H9 (cell line): ENCODE data around the gene ENDOV. TPM values are rescaled to one million over a fixed set of nuclear protein-coding genes. Genes with fewer than 3 reads are reported as not detected.
A peak's percentile ranks its signal among the peaks of the same experiment; 100 is the strongest.

Experiments used
- DNase-seq: peaks from one replicate; pipeline ENCODE4 v3.0.0-alpha.2; 2017
- H2AFZ ChIP-seq: one replicate; pipeline ENCODE4 v1.6.1; 2013; ENCODE audit warnings: mild to moderate bottlenecking, low read length, control low read depth, moderate library complexity
- H2AK5ac ChIP-seq: 2 replicates; pipeline ENCODE4 v1.6.1; 2013; ENCODE audit warnings: low read length, control low read depth, mixed read lengths; ENCODE audit not compliant: insufficient read length
- H2BK120ac ChIP-seq: one replicate; pipeline ENCODE4 v1.6.1; 2013; ENCODE audit warnings: low read depth, mild to moderate bottlenecking, low read length, control low read depth, inconsistent platforms; ENCODE audit not compliant: poor library complexity, severe bottlenecking
- H2BK12ac ChIP-seq: 2 replicates; pipeline ENCODE4 v1.6.1; 2013; ENCODE audit warnings: low read length, control low read depth, mixed read lengths, low read depth; ENCODE audit not compliant: insufficient read length
- H2BK15ac ChIP-seq: 2 replicates; pipeline ENCODE4 v1.6.1; 2013; ENCODE audit warnings: low read depth, low read length, control low read depth
- H2BK20ac ChIP-seq: one replicate; pipeline ENCODE4 v1.6.1; 2013; ENCODE audit warnings: low read depth, mild to moderate bottlenecking, low read length, control low read depth, inconsistent platforms; ENCODE audit not compliant: poor library complexity, severe bottlenecking
- H2BK5ac ChIP-seq: 2 replicates; pipeline ENCODE4 v1.6.1; 2013; ENCODE audit warnings: low read length, control low read depth, mixed read lengths; ENCODE audit not compliant: insufficient read length
- H3K14ac ChIP-seq: 2 replicates; pipeline ENCODE4 v1.6.1; 2013; ENCODE audit warnings: low read length, control low read depth; ENCODE audit not compliant: insufficient read depth
- H3K18ac ChIP-seq: 2 replicates; pipeline ENCODE4 v1.6.1; 2013; ENCODE audit warnings: low read depth, mild to moderate bottlenecking, mixed read lengths, low read length, control low read depth; ENCODE audit not compliant: insufficient read length
- H3K23ac ChIP-seq: 2 replicates; pipeline ENCODE4 v1.6.1; 2013; ENCODE audit warnings: low read length, control low read depth, mixed read lengths, low read depth; ENCODE audit not compliant: insufficient read length
- H3K23me2 ChIP-seq: 2 replicates; pipeline ENCODE4 v1.6.1; 2013; ENCODE audit warnings: low read depth, mild to moderate bottlenecking, mixed read lengths, low read length, control low read depth; ENCODE audit not compliant: insufficient read length, poor library complexity, severe bottlenecking
- H3K27ac ChIP-seq: 2 replicates; pipeline ENCODE4 v1.5.1; 2013; ENCODE audit warnings: low read length, control low read depth, mixed read lengths, low read depth; ENCODE audit not compliant: insufficient read length
- H3K27me3 ChIP-seq: 2 replicates; pipeline ENCODE4 v1.6.1; 2013; ENCODE audit warnings: low read length, control low read depth, inconsistent platforms; ENCODE audit not compliant: insufficient read depth
- H3K4ac ChIP-seq: 2 replicates; pipeline ENCODE4 v1.6.1; 2013; ENCODE audit warnings: low read depth, mild to moderate bottlenecking, control low read depth, inconsistent platforms, low read length, moderate library complexity
- H3K4me1 ChIP-seq: 2 replicates; pipeline ENCODE4 v1.6.1; 2013; ENCODE audit warnings: low read length, control low read depth, inconsistent platforms; ENCODE audit not compliant: insufficient read depth
- H3K4me2 ChIP-seq: 2 replicates; pipeline ENCODE4 v1.6.1; 2013; ENCODE audit warnings: low read length, control low read depth, mixed read lengths; ENCODE audit not compliant: insufficient read length, insufficient read depth
- H3K56ac ChIP-seq: 2 replicates; pipeline ENCODE4 v1.6.1; 2013; ENCODE audit warnings: low read depth, mild to moderate bottlenecking, mixed read lengths, low read length, control low read depth; ENCODE audit not compliant: insufficient read length
- H3K79me1 ChIP-seq: 2 replicates; pipeline ENCODE4 v1.6.1; 2013; ENCODE audit warnings: low read depth, mild to moderate bottlenecking, moderate library complexity, low read length, control low read depth, inconsistent platforms; ENCODE audit not compliant: insufficient read depth, poor library complexity, severe bottlenecking
- H3K79me2 ChIP-seq: 2 replicates; pipeline ENCODE4 v1.6.1; 2013; ENCODE audit warnings: low read length, control low read depth, inconsistent platforms; ENCODE audit not compliant: insufficient read depth
- H3K9ac ChIP-seq: 2 replicates; pipeline ENCODE4 v1.6.1; 2013; ENCODE audit warnings: low read length, control low read depth, mixed read lengths; ENCODE audit not compliant: insufficient read length; ENCODE audit errors: extremely low read depth
- H3K9me3 ChIP-seq: one replicate; pipeline ENCODE4 v1.6.1; 2013; ENCODE audit warnings: low read depth, low read length, inconsistent platforms; ENCODE audit not compliant: control insufficient read depth
- H3T11ph ChIP-seq: one replicate; pipeline ENCODE4 v1.6.1; 2013; ENCODE audit warnings: mild to moderate bottlenecking, low read length, control low read depth, inconsistent platforms
- H4K20me1 ChIP-seq: one replicate; pipeline ENCODE4 v1.6.1; 2013; ENCODE audit not compliant: control insufficient read depth, insufficient read length, insufficient read depth
- H4K5ac ChIP-seq: 2 replicates; pipeline ENCODE4 v1.6.1; 2013; ENCODE audit warnings: low read depth, mild to moderate bottlenecking, mixed read lengths, low read length, control low read depth; ENCODE audit not compliant: insufficient read length
- H4K8ac ChIP-seq: replicated peaks from 2 replicates; pipeline ENCODE4 v1.6.1; 2013; ENCODE audit warnings: low read length, control low read depth, mixed read lengths, low read depth; ENCODE audit not compliant: insufficient read length
- H4K91ac ChIP-seq: 2 replicates; pipeline ENCODE4 v1.6.1; 2013; ENCODE audit warnings: low read depth, mild to moderate bottlenecking, moderate library complexity, mixed read lengths, low read length, control low read depth; ENCODE audit not compliant: insufficient read length
- H3K27ac Mint-ChIP-seq, 3 experiments: 2 replicates in 2 of 3; 3 replicates in 1 of 3; pipeline ENCODE4 v1.8.0; 2020 to 2021; ENCODE audit warnings: mixed read lengths in 3 of 3, mild to moderate bottlenecking in 1 of 3, moderate library complexity in 1 of 3
- H3K27me3 Mint-ChIP-seq: 2 replicates; pipeline ENCODE4 v1.8.0; 2021; ENCODE audit warnings: low read depth, mild to moderate bottlenecking, moderate library complexity, mixed read lengths
- H3K36me3 Mint-ChIP-seq, 3 experiments: 2 replicates in 2 of 3; 3 replicates in 1 of 3; pipeline ENCODE4 v1.8.0; 2020 to 2021; ENCODE audit warnings: low read depth in 3 of 3, mixed read lengths in 3 of 3; ENCODE audit not compliant: insufficient read depth in 1 of 3
- H3K4me1 Mint-ChIP-seq, 2 experiments: 2 replicates each; pipeline ENCODE4 v1.8.0; 2020; ENCODE audit warnings: mixed read lengths in 2 of 2
- H3K4me3 Mint-ChIP-seq, 2 experiments: 2 replicates in 1 of 2; 3 replicates in 1 of 2; pipeline ENCODE4 v1.8.0; 2020 to 2021; ENCODE audit warnings: mild to moderate bottlenecking in 2 of 2, mixed read lengths in 2 of 2, moderate library complexity in 1 of 2
- H3K9me3 Mint-ChIP-seq, 2 experiments: 2 replicates in 1 of 2; 3 replicates in 1 of 2; pipeline ENCODE4 v1.8.0; 2020; ENCODE audit warnings: mild to moderate bottlenecking in 2 of 2, mixed read lengths in 2 of 2, moderate library complexity in 1 of 2
- CTCF ChIP-seq: fragments of 200-600 bp; sonication (generic); conservative IDR thresholded peaks from 3 replicates; pipeline ENCODE4 v1.8.0; 2021; ENCODE audit warnings: antibody characterized with exemption, mild to moderate bottlenecking
- WGBS: extraction: QIAGEN DNeasy Blood & Tissue Kit; methylation state at CpG from one replicate; pipeline ENCODE4 v1.1.7; 2013; ENCODE audit warnings: missing lambda C conversion rate, low lambda C conversion rate, mixed read lengths; ENCODE audit not compliant: insufficient read length; ENCODE audit errors: extremely low coverage; 5-methylcytosine and 5-hydroxymethylcytosine counted together
- total RNA-seq: library from RNA; stranded (reverse); gene quantifications from 2 replicates; pipeline ENCODE4 v1.2.1, GENCODE V29; 2021

Gene ENDOV
- total RNA-seq, 1 experiment from 2014 or later = 17.1 TPM

DNA sequence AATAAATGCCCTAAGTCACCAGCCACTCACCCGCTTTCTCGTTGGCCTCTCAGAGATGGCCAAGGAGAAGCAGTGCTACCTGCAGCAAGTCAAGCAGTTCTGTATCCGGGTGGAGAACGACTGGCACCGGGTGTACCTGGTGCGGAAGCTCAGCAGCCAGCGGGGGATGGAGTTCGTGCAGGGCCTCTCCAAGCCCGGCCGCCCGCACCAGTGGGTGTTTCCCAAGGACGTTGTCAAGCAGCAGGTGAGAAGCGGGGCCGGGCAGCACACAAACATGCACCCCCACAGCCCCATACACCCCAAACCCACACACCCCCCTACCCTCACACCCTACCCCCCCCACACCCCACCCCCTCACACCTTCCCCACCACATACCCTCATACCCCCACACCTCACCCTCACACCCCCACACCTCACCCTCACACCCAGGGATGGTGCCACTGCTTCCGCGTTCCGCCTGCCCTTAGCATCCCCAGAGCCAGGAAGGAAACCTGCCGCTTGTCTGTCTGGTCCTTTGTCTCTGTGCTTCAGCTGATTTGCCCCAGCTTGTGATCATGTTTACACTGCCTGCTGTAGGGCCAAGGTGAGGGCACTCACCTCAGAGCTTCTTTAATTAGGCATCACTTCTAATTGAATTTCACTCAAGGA lies 41.9 kb upstream of the ENDOV start:
- no peak overlapping the region for H2BK5ac ChIP-seq
- no peaks in the 10 kb centered on the region for H3K79me1 ChIP-seq
- no peak overlapping the region for H2BK20ac ChIP-seq
- no peaks in the 10 kb centered on the region for H3K27me3 ChIP-seq
- H3K23me2 ChIP-seq = no peaks in the 10 kb centered on the region
- no peak overlapping the region for H3K23ac ChIP-seq
- H3K9ac ChIP-seq = no peak overlapping the region
- no peak overlapping the region for H3K4ac ChIP-seq
- Mint-ChIP-seq H3K4me1 (peaks cover 12 to 13% of the 10 kb centered on the region in 2 experiments), H3K4me3 (no peak overlapping the region), H3K36me3 (peaks cover 30 to 80% (median 67%) of the 10 kb centered on the region in 3 experiments), H3K27me3 (no peaks in the 10 kb centered on the region), H3K9me3 (no peaks in the 10 kb centered on the region), H3K27ac (peak overlapping the region in 2 of 3 experiments; percentile 10 to 68; a peak in 3 of 7 replicates)
- no peak overlapping the region for H3K18ac ChIP-seq
- no peaks in the 10 kb centered on the region for H3K79me2 ChIP-seq
- no peak overlapping the region for H2BK15ac ChIP-seq
- H3K14ac ChIP-seq = no peak overlapping the region
- H4K8ac ChIP-seq = no peak overlapping the region
- H2BK120ac ChIP-seq = no peak overlapping the region
- H3T11ph ChIP-seq = no peak overlapping the region
- no peaks in the 10 kb centered on the region for H3K9me3 ChIP-seq
- H3K4me1 ChIP-seq = no peaks in the 10 kb centered on the region
- TF ChIP-seq CTCF = no peak
- no peak overlapping the region for H4K91ac ChIP-seq
- no peak overlapping the region for H3K27ac ChIP-seq
- DNase-seq = no peak
- no peak overlapping the region for H2AFZ ChIP-seq
- no CpG with 5 or more reads among the region's 18 CpGs for WGBS
- H3K4me2 ChIP-seq = no peak overlapping the region
- H4K20me1 ChIP-seq = no peaks in the 10 kb centered on the region
- no peak overlapping the region for H3K56ac ChIP-seq
- H4K5ac ChIP-seq = no peak overlapping the region
- no peak overlapping the region for H2AK5ac ChIP-seq
- no peak overlapping the region for H2BK12ac ChIP-seq
